Tibial nerve (tissue), 4 donors: Measurements from ENCODE around the gene SPATS2. TPM values are rescaled to one million over a fixed set of nuclear protein-coding genes. Genes with fewer than 3 reads are reported as not detected.

ENCODE experiments used
- DNase-seq, 2 donors: peaks; one replicate each; pipeline ENCODE4 v3.0.0-alpha.2; 2019; ENCODE audit warnings: low spot score in 2 of 2
- H3K27ac ChIP-seq, 4 donors: fragments of 200-600 bp; sonication (generic) in 3 of 4; one replicate each; pipeline ENCODE4 v1.5.1; 2017 to 2019; ENCODE audit warnings: mild to moderate bottlenecking in 1 of 4
- H3K27me3 ChIP-seq, 2 donors: fragments of 200-600 bp; sonication (generic) in 1 of 2; one replicate each; pipeline versions ENCODE4 v1.5.1 to v1.6.0; 2017 to 2019
- H3K36me3 ChIP-seq, 3 donors: fragments of 200-600 bp; sonication (generic); one replicate each; pipeline ENCODE4 v1.5.1; 2018 to 2019
- H3K4me1 ChIP-seq, 4 donors: fragments of 200-600 bp; sonication (generic) in 3 of 4; one replicate each; pipeline ENCODE4 v1.5.1; 2017 to 2019
- H3K4me3 ChIP-seq, 4 donors: fragments of 200-600 bp; sonication (generic) in 3 of 4; one replicate each; pipeline ENCODE4 v1.5.1; 2017 to 2019; ENCODE audit warnings: mild to moderate bottlenecking in 1 of 4, moderate library complexity in 1 of 4
- H3K9me3 ChIP-seq, 4 donors: fragments of 200-600 bp; sonication (generic) in 3 of 4; one replicate each; pipeline ENCODE4 v1.5.1; 2017 to 2019
- EP300 ChIP-seq, 2 donors: sonication (generic); formaldehyde crosslinking; IDR thresholded peaks; one replicate each; pipeline ENCODE4 v1.6.1; 2017; ENCODE audit warnings: antibody characterized with exemption in 2 of 2, mild to moderate bottlenecking in 1 of 2
- POLR2A ChIP-seq, 2 donors: fragments of 450-650 bp; IDR thresholded peaks; one replicate each; pipeline ENCODE4 v1.6.1; 2017; ENCODE audit warnings: antibody characterized with exemption in 2 of 2, mild to moderate bottlenecking in 2 of 2, moderate library complexity in 2 of 2
- WGBS, 2 donors: methylation state at CpG; one replicate each; pipeline ENCODE4 v1.1.5; 2018; 5-methylcytosine and 5-hydroxymethylcytosine counted together
- total RNA-seq, 4 donors: library from RNA; depleted of rRNA; stranded (reverse); fragments of >200 nt; gene quantifications; one replicate each; pipeline ENCODE4 v1.1.0, GENCODE V29; 2016
- TF ChIP-seq, protein P1 (sequence below), 5 experiments: fragments of 200-600 bp in 3 of 5; fragments of 450-650 bp in 2 of 5; sonication (generic) in 3 of 5; IDR thresholded peaks; one replicate each; pipeline ENCODE4 v1.5.1; 2016 to 2019; ENCODE audit warnings: antibody characterized with exemption in 5 of 5, mild to moderate bottlenecking in 3 of 5, moderate library complexity in 2 of 5

Gene SPATS2
- total RNA-seq, 4 donors from 2014 or later = 5.9 to 14.7 (median 9.8) TPM

DNA sequence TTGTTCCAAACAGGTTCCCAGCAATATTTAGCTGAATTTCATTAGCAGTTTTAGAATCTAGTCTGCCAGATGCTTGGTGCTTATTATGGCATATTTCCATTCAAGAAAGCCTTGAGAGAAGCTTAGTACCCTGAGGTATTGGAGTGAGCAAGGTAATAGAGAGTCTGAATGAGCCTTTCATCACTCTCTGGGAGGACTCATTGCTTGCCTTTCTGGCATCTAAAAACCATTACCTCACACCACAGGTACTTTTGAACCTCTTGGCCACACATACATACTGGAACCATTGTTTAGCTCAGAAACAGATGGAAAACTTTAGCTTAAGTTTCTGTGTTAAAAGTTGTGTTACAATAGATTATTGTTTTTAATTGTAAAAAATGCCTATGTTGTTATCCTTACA lies 144.1 kb downstream of the SPATS2 start:
- no peak for TF ChIP-seq EP300 (IDR thresholded peaks at IDR 0.05)
- no peak for TF ChIP-seq POLR2A (IDR thresholded peaks at IDR 0.05)
- TF ChIP-seq, protein P1, sequence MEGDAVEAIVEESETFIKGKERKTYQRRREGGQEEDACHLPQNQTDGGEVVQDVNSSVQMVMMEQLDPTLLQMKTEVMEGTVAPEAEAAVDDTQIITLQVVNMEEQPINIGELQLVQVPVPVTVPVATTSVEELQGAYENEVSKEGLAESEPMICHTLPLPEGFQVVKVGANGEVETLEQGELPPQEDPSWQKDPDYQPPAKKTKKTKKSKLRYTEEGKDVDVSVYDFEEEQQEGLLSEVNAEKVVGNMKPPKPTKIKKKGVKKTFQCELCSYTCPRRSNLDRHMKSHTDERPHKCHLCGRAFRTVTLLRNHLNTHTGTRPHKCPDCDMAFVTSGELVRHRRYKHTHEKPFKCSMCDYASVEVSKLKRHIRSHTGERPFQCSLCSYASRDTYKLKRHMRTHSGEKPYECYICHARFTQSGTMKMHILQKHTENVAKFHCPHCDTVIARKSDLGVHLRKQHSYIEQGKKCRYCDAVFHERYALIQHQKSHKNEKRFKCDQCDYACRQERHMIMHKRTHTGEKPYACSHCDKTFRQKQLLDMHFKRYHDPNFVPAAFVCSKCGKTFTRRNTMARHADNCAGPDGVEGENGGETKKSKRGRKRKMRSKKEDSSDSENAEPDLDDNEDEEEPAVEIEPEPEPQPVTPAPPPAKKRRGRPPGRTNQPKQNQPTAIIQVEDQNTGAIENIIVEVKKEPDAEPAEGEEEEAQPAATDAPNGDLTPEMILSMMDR (IDR thresholded peaks at IDR 0.05) = no peak
- Histone ChIP-seq H3K27ac (no peak overlapping the region), H3K9me3 (no peaks in the 10 kb centered on the region), H3K4me3 (no peak overlapping the region), H3K27me3 (no peaks in the 10 kb centered on the region), H3K36me3 (peaks cover 0 to 1% (median 0%) of the 10 kb centered on the region in 3 donors), H3K4me1 (no peaks in the 10 kb centered on the region)
- no peak for DNase-seq

DNA sequence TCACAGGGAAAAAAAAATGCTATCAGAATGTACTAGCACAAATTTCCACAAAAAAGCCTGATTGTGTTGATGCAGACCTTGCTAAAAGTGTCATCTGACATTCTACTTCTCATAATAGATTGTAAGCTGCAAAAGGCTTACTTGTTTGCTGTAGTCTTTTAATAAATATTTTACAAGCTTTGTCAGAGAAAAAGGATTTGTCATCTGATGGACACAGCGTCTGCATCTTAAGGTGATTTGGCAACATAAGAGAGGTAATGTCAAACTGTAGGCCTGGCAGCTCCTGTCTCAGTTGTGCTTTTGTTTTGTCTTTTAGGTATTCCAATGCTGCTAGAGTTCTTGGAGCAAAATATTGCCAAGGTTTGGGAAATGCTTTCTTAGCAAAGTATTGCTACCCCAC lies 145.3 kb downstream of the SPATS2 start:
- DNase-seq = no peak
- no peaks in the 10 kb centered on the region for H3K36me3 ChIP-seq
- no peaks in the 10 kb centered on the region for H3K27me3 ChIP-seq
- WGBS, 2 donors = 78 to 79% methylated on average over 1 of the region's 1 CpG
- H3K4me1 ChIP-seq = no peaks in the 10 kb centered on the region
- TF ChIP-seq EP300 (IDR thresholded peaks at IDR 0.05) (no peak), POLR2A (IDR thresholded peaks at IDR 0.05) (no peak)
- TF ChIP-seq, protein P1 (IDR thresholded peaks at IDR 0.05) = no peak
- H3K9me3 ChIP-seq = no peaks in the 10 kb centered on the region
- no peak overlapping the region for H3K27ac ChIP-seq
- no peak overlapping the region for H3K4me3 ChIP-seq

DNA sequence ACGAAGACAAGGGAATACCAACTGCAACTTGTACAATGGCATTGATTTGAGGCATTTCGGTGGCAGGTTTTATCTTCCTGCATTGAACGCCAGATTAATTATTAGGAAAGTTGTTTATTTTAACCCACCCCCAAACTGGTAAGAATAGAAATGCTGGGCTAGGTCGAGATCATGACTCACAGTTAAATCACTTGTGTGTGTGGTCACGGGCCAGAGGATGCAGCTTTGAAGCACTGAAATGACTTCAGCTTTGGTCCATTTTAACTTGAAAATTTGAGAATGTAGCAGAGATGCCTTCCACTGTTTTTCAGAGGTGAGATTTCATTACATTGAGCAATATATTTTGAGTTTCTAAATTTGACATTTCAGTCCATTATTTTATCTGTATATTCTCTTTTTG lies 148.0 kb downstream of the SPATS2 start:
- H3K27me3 ChIP-seq = no peaks in the 10 kb centered on the region
- H3K4me1 ChIP-seq = no peaks in the 10 kb centered on the region
- no peak overlapping the region for H3K27ac ChIP-seq
- no peak overlapping the region for H3K4me3 ChIP-seq
- no peaks in the 10 kb centered on the region for H3K36me3 ChIP-seq
- no peaks in the 10 kb centered on the region for H3K9me3 ChIP-seq
- WGBS, 2 donors = 76 to 77% methylated on average over 5 of the region's 5 CpGs
- TF ChIP-seq POLR2A (IDR thresholded peaks at IDR 0.05) (no peak), EP300 (IDR thresholded peaks at IDR 0.05) (no peak)
- TF ChIP-seq, protein P1 (IDR thresholded peaks at IDR 0.05) = no peak
- DNase-seq = no peak

DNA sequence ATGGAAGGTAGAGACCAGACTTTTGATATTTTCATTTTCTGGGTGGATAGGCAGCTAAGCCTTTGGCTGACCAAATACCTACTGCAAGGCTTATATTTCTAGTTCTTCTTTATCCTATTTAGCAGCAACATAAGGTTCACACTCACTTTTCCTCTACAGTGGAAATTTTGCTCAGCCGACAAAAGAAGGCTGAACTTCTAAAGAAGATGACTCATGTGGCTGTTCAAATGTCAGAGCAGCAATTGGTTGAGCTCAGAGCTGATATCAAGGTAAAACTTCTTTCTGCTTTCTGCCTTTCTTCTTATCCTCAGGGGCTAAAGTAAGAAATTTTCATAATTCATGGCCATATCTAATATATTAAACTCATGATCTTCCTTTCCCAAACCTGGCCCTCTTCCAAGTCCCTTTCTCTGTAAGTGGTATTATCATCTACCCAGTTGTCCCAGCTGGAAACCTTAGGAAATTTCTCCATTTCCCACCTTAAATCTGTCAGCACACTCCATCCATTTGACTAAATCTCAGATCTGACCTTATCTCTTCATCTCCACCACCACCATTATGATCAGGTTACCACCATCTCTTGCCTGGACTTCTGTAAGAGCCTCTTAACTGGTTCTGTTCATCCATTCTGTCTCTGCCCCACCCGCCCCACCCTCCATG lies 151.8 kb downstream of the SPATS2 start:
- no peaks in the 10 kb centered on the region for H3K9me3 ChIP-seq
- H3K36me3 ChIP-seq = peaks cover 0 to 14% (median 0%) of the 10 kb centered on the region in 3 donors
- no peak overlapping the region for H3K27ac ChIP-seq
- no peak for DNase-seq
- TF ChIP-seq EP300 (IDR thresholded peaks at IDR 0.05) (no peak), POLR2A (IDR thresholded peaks at IDR 0.05) (no peak)
- H3K27me3 ChIP-seq = no peaks in the 10 kb centered on the region
- no peak overlapping the region for H3K4me3 ChIP-seq
- no peaks in the 10 kb centered on the region for H3K4me1 ChIP-seq
- 72 to 87% methylated on average over 2 of the region's 2 CpGs for WGBS, 2 donors

DNA sequence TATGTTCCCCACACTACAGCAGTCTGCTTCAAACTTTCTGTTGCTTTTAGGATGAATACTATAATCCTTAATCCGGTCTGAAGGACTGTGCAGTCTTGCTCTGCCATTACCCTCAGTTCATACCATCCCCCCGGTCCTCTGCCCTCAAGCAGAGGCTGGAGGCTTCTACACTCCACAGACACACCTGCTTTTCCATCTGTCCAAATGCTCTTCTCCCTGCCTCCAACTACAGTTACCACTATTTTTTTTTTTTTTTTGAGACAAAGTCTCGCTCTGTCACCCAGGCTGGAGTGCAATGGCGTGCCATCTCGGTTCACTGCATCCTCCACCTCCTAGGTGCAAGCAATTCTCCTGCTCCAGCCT lies 152.3 kb downstream of the SPATS2 start:
- peaks cover 0 to 16% (median 0%) of the 10 kb centered on the region in 3 donors for H3K36me3 ChIP-seq
- no peak for DNase-seq
- no peak overlapping the region for H3K27ac ChIP-seq
- TF ChIP-seq EP300 (IDR thresholded peaks at IDR 0.05) = no peak
- TF ChIP-seq, protein P1 (IDR thresholded peaks at IDR 0.05) = no peak
- TF ChIP-seq POLR2A (IDR thresholded peaks at IDR 0.05) = no peak
- no peaks in the 10 kb centered on the region for H3K27me3 ChIP-seq
- 90 to 93% methylated on average over 5 of the region's 5 CpGs for WGBS, 2 donors
- no peaks in the 10 kb centered on the region for H3K4me1 ChIP-seq
- no peak overlapping the region for H3K4me3 ChIP-seq
- no peaks in the 10 kb centered on the region for H3K9me3 ChIP-seq
